HG03565 (cell line): ENCODE measurements around the gene RBM15.

Experiments
- ATAC-seq: cut with Tn5 transposase; IDR thresholded peaks from one replicate; pipeline ENCODE4 v1.9.1; 2021; ENCODE audit warnings: mild to moderate bottlenecking, moderate library complexity; ENCODE audit not compliant: unreplicated experiment

Gene RBM15

DNA sequence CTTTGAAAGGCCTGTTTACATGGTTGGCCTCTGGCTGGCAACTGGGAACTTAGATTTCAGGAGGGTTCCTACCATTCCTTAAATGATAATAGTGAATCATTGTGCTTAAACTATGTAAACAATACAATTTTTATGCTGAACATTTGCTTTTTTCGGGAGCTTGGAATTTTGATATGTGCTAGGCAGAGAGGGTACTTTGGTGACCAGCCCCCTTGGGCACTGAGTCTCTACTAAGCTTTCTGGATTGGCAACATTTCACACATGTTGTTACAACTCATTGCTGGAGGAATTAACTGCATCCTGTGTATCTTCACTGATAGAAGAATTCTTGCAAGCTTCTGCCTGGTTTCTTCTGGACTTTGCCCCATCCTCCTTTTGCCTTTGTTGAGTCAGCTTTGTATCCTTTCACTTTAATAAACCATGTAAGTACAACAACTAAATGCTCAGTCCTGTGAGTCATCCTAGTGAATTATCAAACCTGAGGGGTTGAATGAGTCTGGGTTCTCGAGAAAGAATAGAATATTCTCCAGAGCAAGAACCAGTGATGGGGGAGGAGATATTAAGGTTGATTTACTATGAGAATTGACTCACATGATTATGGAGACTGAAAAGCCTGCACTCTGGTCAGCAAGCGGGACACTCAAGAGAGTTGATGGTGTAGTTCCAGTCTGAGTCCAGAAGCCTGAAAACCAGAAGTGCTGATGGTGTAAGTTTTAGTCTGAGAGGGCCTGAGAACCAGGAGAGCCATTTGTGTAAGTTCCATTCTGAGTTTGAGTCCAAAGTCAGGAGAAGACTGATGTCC lies 54.7 kb downstream of the RBM15 start:
- ATAC-seq, result no peak

DNA sequence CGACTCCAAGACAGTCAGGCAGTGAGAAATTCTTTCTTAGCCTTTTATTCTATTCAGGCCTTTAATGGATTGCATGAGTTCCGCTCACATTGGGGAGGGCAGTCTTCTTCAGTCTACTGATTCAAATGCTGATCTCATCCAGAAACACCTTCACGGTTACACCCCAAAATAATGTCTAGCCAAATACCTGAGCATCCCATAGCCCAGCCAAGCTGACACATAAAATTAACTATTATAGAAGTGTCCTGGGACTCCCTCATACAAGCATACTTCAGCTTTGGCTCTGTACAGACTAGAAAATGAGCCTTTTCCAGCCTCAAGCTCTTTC lies 55.3 kb downstream of the RBM15 start:
- ATAC-seq, result no peak
